HepG2 (cell line): ENCODE data around the gene C5orf24.

Experiments used
- ARID3A ChIP-seq: IDR thresholded peaks from 2 replicates; pipeline ENCODE4 v1.6.1; 2012; ENCODE audit warnings: low read depth, low read length, improper control_type of control experiment
- ASH2L ChIP-seq: fragments of 300-600, 200-600 bp; sonication (generic); IDR thresholded peaks from 2 replicates; pipeline ENCODE4 v1.7.0; 2017; ENCODE audit warnings: low read depth, mild to moderate bottlenecking, moderate library complexity, mixed read lengths, low read length; ENCODE audit not compliant: insufficient read length
- POLR2A ChIP-seq, 2 experiments: IDR thresholded peaks; 2 replicates each; pipeline ENCODE4 v1.6.1; 2011; ENCODE audit warnings: low read depth in 2 of 2, low read length in 2 of 2, mild to moderate bottlenecking in 1 of 2, moderate library complexity in 1 of 2; ENCODE audit not compliant: insufficient read depth in 1 of 2
- RORA ChIP-seq: sonication (generic); formaldehyde crosslinking; IDR thresholded peaks from 2 replicates; pipeline ENCODE4 v1.5.0; 2020; ENCODE audit warnings: mild to moderate bottlenecking, missing genetic modification reagents, moderate library complexity
- ZKSCAN1 ChIP-seq: fragments of 150-350 bp; IDR thresholded peaks from 2 replicates; pipeline ENCODE4 v1.6.1; 2014; ENCODE audit warnings: low read length
- ZNF234 ChIP-seq: sonication (generic); formaldehyde crosslinking; conservative IDR thresholded peaks from 2 replicates; pipeline ENCODE4 v1.5.1; 2020; ENCODE audit warnings: mild to moderate bottlenecking, missing genetic modification reagents
- TF ChIP-seq, protein P1 (sequence below), 2 experiments: sonication (generic) in 1 of 2; formaldehyde crosslinking in 1 of 2; IDR thresholded peaks; 2 replicates each; pipeline versions ENCODE4 v1.5.1 to v1.6.1; 2011 to 2020; ENCODE audit warnings: borderline replicate concordance in 1 of 2, low read depth in 1 of 2, low read length in 1 of 2, mild to moderate bottlenecking in 1 of 2, missing genetic modification reagents in 1 of 2, moderate library complexity in 1 of 2

- no peak for TF ChIP-seq ASH2L
- TF ChIP-seq ARID3A: no peak
- no peak for TF ChIP-seq ZKSCAN1
- TF ChIP-seq RORA: no peak
- no peak for TF ChIP-seq POLR2A (IDR thresholded peaks at IDR 0.05; ENCODE audit: insufficient read depth in 1 of 2, low read depth in 2 of 2, low read length in 2 of 2)
- TF ChIP-seq, protein P1, sequence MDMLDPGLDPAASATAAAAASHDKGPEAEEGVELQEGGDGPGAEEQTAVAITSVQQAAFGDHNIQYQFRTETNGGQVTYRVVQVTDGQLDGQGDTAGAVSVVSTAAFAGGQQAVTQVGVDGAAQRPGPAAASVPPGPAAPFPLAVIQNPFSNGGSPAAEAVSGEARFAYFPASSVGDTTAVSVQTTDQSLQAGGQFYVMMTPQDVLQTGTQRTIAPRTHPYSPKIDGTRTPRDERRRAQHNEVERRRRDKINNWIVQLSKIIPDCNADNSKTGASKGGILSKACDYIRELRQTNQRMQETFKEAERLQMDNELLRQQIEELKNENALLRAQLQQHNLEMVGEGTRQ (IDR thresholded peaks at IDR 0.05; ENCODE audit: low read depth, low read length): no peak
- TF ChIP-seq, protein P1 (CRISPR knock-in tag; IDR thresholded peaks at IDR 0.05; ENCODE audit: borderline replicate concordance): no peak
- TF ChIP-seq ZNF234 (CRISPR knock-in tag): no peak
Observed at GRCh38 chr5:134892282-134892681, 46.5 kb downstream of the C5orf24 start.
